Type B pancreatic cell (in vitro differentiated cells): Measurements from ENCODE around the gene APOB. TPM values are rescaled to one million over a fixed set of nuclear protein-coding genes. Genes with fewer than 3 reads are reported as not detected.

Source experiments
- DNase-seq: peaks from one replicate; pipeline ENCODE4 v3.0.0; 2021; ENCODE audit warnings: mixed read lengths; ENCODE audit not compliant: unreplicated experiment; ENCODE audit errors: extremely low spot score
- H3K27ac Mint-ChIP-seq: 2 replicates; pipeline ENCODE4 v1.8.0; 2021; ENCODE audit warnings: mild to moderate bottlenecking, mixed read lengths
- H3K27me3 Mint-ChIP-seq: 2 replicates; pipeline ENCODE4 v1.8.0; 2021; ENCODE audit warnings: mixed read lengths
- H3K36me3 Mint-ChIP-seq: 2 replicates; pipeline ENCODE4 v1.8.0; 2021; ENCODE audit warnings: mixed read lengths
- H3K4me1 Mint-ChIP-seq: one replicate; pipeline ENCODE4 v1.8.0; 2021; ENCODE audit warnings: mixed read lengths; ENCODE audit not compliant: unreplicated experiment
- H3K4me3 Mint-ChIP-seq: 2 replicates; pipeline ENCODE4 v1.8.0; 2021; ENCODE audit warnings: mild to moderate bottlenecking, mixed read lengths
- H3K9me3 Mint-ChIP-seq: 2 replicates; pipeline ENCODE4 v1.8.0; 2021; ENCODE audit warnings: mixed read lengths
- CTCF ChIP-seq: fragments of 200-600 bp; sonication (generic); conservative IDR thresholded peaks from 2 replicates; pipeline ENCODE4 v1.5.0; 2021; ENCODE audit warnings: antibody characterized with exemption, mild to moderate bottlenecking
- total RNA-seq: library from RNA; stranded (reverse); gene quantifications from 2 replicates; pipeline ENCODE4 v1.2.1, GENCODE V29; 2021; ENCODE audit warnings: low replicate concordance

Gene APOB
- total RNA-seq, 1 donor from 2014 or later = 19.6 TPM

- Mint-ChIP-seq H3K4me3 (no peak overlapping the region), H3K27me3 (peaks cover 15% of the 10 kb centered on the region), H3K36me3 (no peaks in the 10 kb centered on the region), H3K27ac (no peak overlapping the region), H3K9me3 (no peaks in the 10 kb centered on the region), H3K4me1 (no peaks in the 10 kb centered on the region)
- TF ChIP-seq CTCF = no peak
- DNase-seq = no peak
These were observed 20.3 kb downstream of the APOB start for GRCh38 chr2:21023419-21024181.

- Mint-ChIP-seq H3K36me3 (peaks cover 2% of the 10 kb centered on the region), H3K4me3 (no peak overlapping the region), H3K9me3 (peaks cover 6% of the 10 kb centered on the region), H3K27ac (no peak overlapping the region), H3K27me3 (peaks cover 12% of the 10 kb centered on the region), H3K4me1 (no peaks in the 10 kb centered on the region)
- DNase-seq = no peak
- TF ChIP-seq CTCF = no peak
These were observed 21.0 kb downstream of the APOB start for GRCh38 chr2:21022792-21023367.

- no peak for TF ChIP-seq CTCF
- H3K9me3 Mint-ChIP-seq = peaks cover 7% of the 10 kb centered on the region
- H3K4me1 Mint-ChIP-seq = no peaks in the 10 kb centered on the region
- no peak overlapping the region for H3K27ac Mint-ChIP-seq
- H3K4me3 Mint-ChIP-seq = no peak overlapping the region
- peaks cover 3% of the 10 kb centered on the region for H3K36me3 Mint-ChIP-seq
- H3K27me3 Mint-ChIP-seq = peaks cover 8% of the 10 kb centered on the region
- no peak for DNase-seq
These were observed 22.4 kb downstream of the APOB start for GRCh38 chr2:21021430-21021829.

- H3K9me3 Mint-ChIP-seq = peaks cover 7% of the 10 kb centered on the region
- H3K36me3 Mint-ChIP-seq = peaks cover 3% of the 10 kb centered on the region
- peaks cover 8% of the 10 kb centered on the region for H3K27me3 Mint-ChIP-seq
- H3K4me3 Mint-ChIP-seq = no peak overlapping the region
- DNase-seq = no peak
- no peak for TF ChIP-seq CTCF
- no peak overlapping the region for H3K27ac Mint-ChIP-seq
- no peaks in the 10 kb centered on the region for H3K4me1 Mint-ChIP-seq
These were observed 23.1 kb downstream of the APOB start for GRCh38 chr2:21020668-21021288.

GRCh38 chr2:21020031-21020667 is 23.7 kb downstream of the APOB start:
- no peak overlapping the region for H3K4me3 Mint-ChIP-seq
- peaks cover 3% of the 10 kb centered on the region for H3K36me3 Mint-ChIP-seq
- H3K9me3 Mint-ChIP-seq = peaks cover 7% of the 10 kb centered on the region
- H3K27me3 Mint-ChIP-seq = peaks cover 8% of the 10 kb centered on the region
- TF ChIP-seq CTCF = no peak
- H3K4me1 Mint-ChIP-seq = no peaks in the 10 kb centered on the region
- H3K27ac Mint-ChIP-seq = no peak overlapping the region
- DNase-seq = no peak
